K562 (cell line): ENCODE data around the gene UNKL. TPM values are rescaled to one million over a fixed set of nuclear protein-coding genes. Genes with fewer than 3 reads are reported as not detected.
A peak's percentile ranks its signal among the peaks of the same experiment; 100 is the strongest.

Source experiments
- COPS2 ChIP-seq: fragments of 450-650 bp; conservative IDR thresholded peaks from 2 replicates; pipeline ENCODE4 v1.6.1; 2016; ENCODE audit warnings: mild to moderate bottlenecking, moderate library complexity
- CTCFL ChIP-seq: IDR thresholded peaks from 2 replicates; pipeline ENCODE4 v1.6.1; 2011; ENCODE audit warnings: borderline replicate concordance, low read depth, mild to moderate bottlenecking, moderate library complexity, low read length; ENCODE audit not compliant: insufficient read depth, poor library complexity, severe bottlenecking
- E2F8 ChIP-seq: fragments of 450-650 bp; IDR thresholded peaks from 2 replicates; pipeline ENCODE4 v1.7.1; 2018; ENCODE audit warnings: mild to moderate bottlenecking, low read depth; ENCODE audit not compliant: partially characterized antibody
- ETS1 ChIP-seq: conservative IDR thresholded peaks from 2 replicates; pipeline ENCODE4 v1.6.1; 2011; ENCODE audit warnings: low read depth, mild to moderate bottlenecking, low read length; ENCODE audit not compliant: control insufficient read depth
- HDAC8 ChIP-seq: fragments of 450-650 bp; IDR thresholded peaks from 2 replicates; pipeline ENCODE4 v1.6.1; 2016; ENCODE audit warnings: mild to moderate bottlenecking, missing genetic modification characterization, moderate library complexity, missing compliant biosample characterization
- LEF1 ChIP-seq: fragments of 450-650 bp; IDR thresholded peaks from 2 replicates; pipeline ENCODE4 v1.6.1; 2016; ENCODE audit warnings: mild to moderate bottlenecking
- NFIX ChIP-seq: fragments of 250-450 bp; sonication (Bioruptor Pico); IDR thresholded peaks from 2 replicates; pipeline ENCODE4 v1.4.0; 2020; ENCODE audit warnings: low read depth, mild to moderate bottlenecking, moderate library complexity
- NR0B1 ChIP-seq: fragments of 450-650 bp; IDR thresholded peaks from one replicate; pipeline ENCODE4 v1.6.1; 2018; ENCODE audit warnings: mild to moderate bottlenecking, moderate library complexity; ENCODE audit not compliant: partially characterized antibody
- PCBP2 ChIP-seq: fragments of 200-400 bp; formaldehyde crosslinking; IDR thresholded peaks from 2 replicates; pipeline ENCODE4 v1.6.1; 2018; ENCODE audit warnings: low read length, low read depth, mild to moderate bottlenecking, moderate library complexity; ENCODE audit not compliant: poor library complexity, severe bottlenecking
- SRSF9 ChIP-seq: fragments of 200-400 bp; formaldehyde crosslinking; IDR thresholded peaks from 2 replicates; pipeline ENCODE4 v1.6.1; 2017; ENCODE audit warnings: low read depth, low read length, borderline replicate concordance
- THRA ChIP-seq: fragments of 450-650 bp; IDR thresholded peaks from 2 replicates; pipeline ENCODE4 v1.6.1; 2017; ENCODE audit warnings: mild to moderate bottlenecking, moderate library complexity
- ZNF140 ChIP-seq: fragments of 250-450 bp; sonication (Bioruptor Pico); IDR thresholded peaks from 2 replicates; pipeline ENCODE4 v1.8.0; 2021; ENCODE audit warnings: moderate library complexity, mild to moderate bottlenecking, inconsistent platforms
- ZNF316 ChIP-seq: fragments of 450-650 bp; IDR thresholded peaks from 2 replicates; pipeline ENCODE4 v1.6.1; 2016
- ZNF655 ChIP-seq: fragments of 250-450 bp; sonication (Bioruptor Pico); IDR thresholded peaks from 2 replicates; pipeline ENCODE4 v1.5.0; 2021
- ZNF79 ChIP-seq: fragments of 250-450 bp; sonication (Bioruptor Pico); IDR thresholded peaks from 2 replicates; pipeline ENCODE4 v1.4.0; 2020; ENCODE audit warnings: low read depth, mild to moderate bottlenecking, moderate library complexity
- polyA plus RNA-seq, 8 experiments: library from polyadenylated mRNA; depleted of rRNA in 4 of 8; stranded (reverse) in 5 of 8; unstranded in 3 of 8; fragments of >200 nt; fragmentation: Nextera tagmentation in 2 of 8; fragmentation: Illumina TruSeq in 1 of 8; extraction: Ambion mirVana in 2 of 8; extraction: Trizol in 1 of 8; gene quantifications; 2 replicates each; pipeline versions ENCODE4 v1.2.1 to v1.2.3, GENCODE V29; 2011 to 2014; ENCODE audit warnings: inconsistent platforms in 1 of 8, missing spikeins in 1 of 8
- total RNA-seq, 7 experiments: library from RNA; depleted of rRNA in 6 of 7; stranded (reverse); fragments of >200 nt in 6 of 7; fragmentation: Illumina TruSeq in 2 of 7; extraction: Trizol in 2 of 7; gene quantifications; 2 replicates each; pipeline versions ENCODE4 v1.2.1 to v1.2.3, GENCODE V29; 2011 to 2021; ENCODE audit warnings: low replicate concordance in 1 of 7

The UNKL gene
- total and polyA plus RNA-seq, 9 of the 15 experiments (the other 6 are each of a cell fraction or from before 2014, with no cell fraction given): 0.37 to 30.2 (median 5.1) TPM

- TF ChIP-seq THRA: peak; percentile 95
- TF ChIP-seq E2F8: no peak
- peak; percentile 80 for TF ChIP-seq LEF1
- TF ChIP-seq ZNF316: peak; percentile 100
- TF ChIP-seq SRSF9: no peak
- TF ChIP-seq NFIX (CRISPR knock-in tag): no peak
- no peak for TF ChIP-seq ZNF140
- no peak for TF ChIP-seq ZNF655
- TF ChIP-seq CTCFL: no peak
- no peak for TF ChIP-seq HDAC8 (tag)
- TF ChIP-seq ETS1: peak; percentile 56; the same call in 1 of the 2 replicates
- no peak for TF ChIP-seq COPS2
- no peak for TF ChIP-seq ZNF79 (CRISPR knock-in tag)
- no peak for TF ChIP-seq NR0B1
- no peak for TF ChIP-seq PCBP2
Measured at GRCh38 chr16:1378804-1379303, 35.6 kb downstream of the UNKL start (continued).
